Tibial nerve (tissue), 4 donors: ENCODE data around the gene SEL1L. TPM values are rescaled to one million over a fixed set of nuclear protein-coding genes. Genes with fewer than 3 reads are reported as not detected.
"Not testable (repeated sequence)": the region's sequence is repeated elsewhere in the genome, so short reads cannot be mapped to it uniquely, and the experiment has no call there.

ENCODE experiments used
- DNase-seq, 2 donors: peaks; one replicate each; pipeline ENCODE4 v3.0.0-alpha.2; 2019; ENCODE audit warnings: low spot score in 2 of 2
- H3K27ac ChIP-seq, 4 donors: fragments of 200-600 bp; sonication (generic) in 3 of 4; one replicate each; pipeline ENCODE4 v1.5.1; 2017 to 2019; ENCODE audit warnings: mild to moderate bottlenecking in 1 of 4
- H3K27me3 ChIP-seq, 2 donors: fragments of 200-600 bp; sonication (generic) in 1 of 2; one replicate each; pipeline versions ENCODE4 v1.5.1 to v1.6.0; 2017 to 2019
- H3K36me3 ChIP-seq, 3 donors: fragments of 200-600 bp; sonication (generic); one replicate each; pipeline ENCODE4 v1.5.1; 2018 to 2019
- H3K4me1 ChIP-seq, 4 donors: fragments of 200-600 bp; sonication (generic) in 3 of 4; one replicate each; pipeline ENCODE4 v1.5.1; 2017 to 2019
- H3K4me3 ChIP-seq, 4 donors: fragments of 200-600 bp; sonication (generic) in 3 of 4; one replicate each; pipeline ENCODE4 v1.5.1; 2017 to 2019; ENCODE audit warnings: mild to moderate bottlenecking in 1 of 4, moderate library complexity in 1 of 4
- H3K9me3 ChIP-seq, 4 donors: fragments of 200-600 bp; sonication (generic) in 3 of 4; one replicate each; pipeline ENCODE4 v1.5.1; 2017 to 2019
- CTCF ChIP-seq, 5 experiments: fragments of 200-600 bp in 3 of 5; fragments of 450-650 bp in 2 of 5; sonication (generic) in 3 of 5; IDR thresholded peaks; one replicate each; pipeline ENCODE4 v1.5.1; 2016 to 2019; ENCODE audit warnings: antibody characterized with exemption in 5 of 5, mild to moderate bottlenecking in 3 of 5, moderate library complexity in 2 of 5
- EP300 ChIP-seq, 2 donors: sonication (generic); formaldehyde crosslinking; IDR thresholded peaks; one replicate each; pipeline ENCODE4 v1.6.1; 2017; ENCODE audit warnings: antibody characterized with exemption in 2 of 2, mild to moderate bottlenecking in 1 of 2
- POLR2A ChIP-seq, 2 donors: fragments of 450-650 bp; IDR thresholded peaks; one replicate each; pipeline ENCODE4 v1.6.1; 2017; ENCODE audit warnings: antibody characterized with exemption in 2 of 2, mild to moderate bottlenecking in 2 of 2, moderate library complexity in 2 of 2
- whole genome bisulfite sequencing, 2 donors: methylation state at CpG; one replicate each; pipeline ENCODE4 v1.1.5; 2018; 5-methylcytosine and 5-hydroxymethylcytosine counted together
- total RNA-seq, 4 donors: library from RNA; depleted of rRNA; stranded (reverse); fragments of >200 nt; gene quantifications; one replicate each; pipeline ENCODE4 v1.1.0, GENCODE V29; 2016

SEL1L gene
- total RNA-seq, 4 donors from 2014 or later, result 35.2 to 42.2 (median 40.1) TPM

- WGBS, 2 donors, result 60 to 80% methylated on average over 3 of the region's 3 CpGs
Measured at GRCh38 chr14:81432219-81432661, 101.4 kb downstream of the SEL1L start.

GRCh38 chr14:81430235-81430634 is 103.4 kb downstream of the SEL1L start:
- H3K36me3 ChIP-seq, result no peaks in the 10 kb centered on the region
- no peak overlapping the region for H3K27ac ChIP-seq
- no peaks in the 10 kb centered on the region for H3K27me3 ChIP-seq
- H3K4me1 ChIP-seq, result peaks cover 0 to 28% (median 0%) of the 10 kb centered on the region in 4 donors
- H3K9me3 ChIP-seq, result no peaks in the 10 kb centered on the region
- no peak for TF ChIP-seq EP300 (IDR thresholded peaks at IDR 0.05)
- TF ChIP-seq CTCF (IDR thresholded peaks at IDR 0.05), result no peak
- TF ChIP-seq POLR2A (IDR thresholded peaks at IDR 0.05), result no peak
- no peak for DNase-seq
- no peak overlapping the region for H3K4me3 ChIP-seq
- 69 to 70% methylated on average over 5 of the region's 5 CpGs for WGBS, 2 donors

More at GRCh38 chr14:81432219-81432661, 101.4 kb downstream of the SEL1L start:
- H3K27ac ChIP-seq, result no peak overlapping the region
- no peak for TF ChIP-seq EP300 (IDR thresholded peaks at IDR 0.05)
- no peak for TF ChIP-seq POLR2A (IDR thresholded peaks at IDR 0.05)
- no peak for TF ChIP-seq CTCF (IDR thresholded peaks at IDR 0.05)
- H3K9me3 ChIP-seq, result no peaks in the 10 kb centered on the region
- DNase-seq, result no peak
- peaks cover 0 to 42% (median 2%) of the 10 kb centered on the region in 4 donors for H3K4me1 ChIP-seq
- peaks cover 0 to 8% of the 10 kb centered on the region in 2 donors for H3K27me3 ChIP-seq
- no peaks in the 10 kb centered on the region for H3K36me3 ChIP-seq
- no peak overlapping the region for H3K4me3 ChIP-seq

- not testable (repeated sequence) for H3K4me3 ChIP-seq, H3K27me3 ChIP-seq, H3K27ac ChIP-seq, DNase-seq, H3K9me3 ChIP-seq, H3K36me3 ChIP-seq
- 80 to 91% methylated on average over 11 of the region's 11 CpGs for WGBS, 2 donors
- H3K4me1 ChIP-seq, result peaks cover 0 to 28% (median 0%) of the 10 kb centered on the region in 4 donors
Measured at GRCh38 chr14:81429749-81430148, 103.9 kb downstream of the SEL1L start.

GRCh38 chr14:81429028-81429427 is 104.6 kb downstream of the SEL1L start:
- no peak overlapping the region for H3K4me3 ChIP-seq
- H3K4me1 ChIP-seq, result peaks cover 0 to 22% (median 0%) of the 10 kb centered on the region in 4 donors
- no peak overlapping the region for H3K27ac ChIP-seq
- no peak for DNase-seq
- H3K36me3 ChIP-seq, result no peaks in the 10 kb centered on the region
- no peaks in the 10 kb centered on the region for H3K27me3 ChIP-seq
- H3K9me3 ChIP-seq, result no peaks in the 10 kb centered on the region
- 77 to 79% methylated on average over 1 of the region's 1 CpG for WGBS, 2 donors
- TF ChIP-seq POLR2A (IDR thresholded peaks at IDR 0.05), result no peak
- TF ChIP-seq EP300 (IDR thresholded peaks at IDR 0.05), result no peak
- TF ChIP-seq CTCF (IDR thresholded peaks at IDR 0.05), result no peak

GRCh38 chr14:81427348-81428058 is 106.2 kb downstream of the SEL1L start:
- Histone ChIP-seq H3K9me3 (no peaks in the 10 kb centered on the region), H3K27me3 (no peaks in the 10 kb centered on the region), H3K4me3 (no peak overlapping the region), H3K27ac (peak overlapping the region in 1 of 4 donors; percentile 12), H3K4me1 (peaks cover 0 to 28% (median 0%) of the 10 kb centered on the region in 4 donors), H3K36me3 (no peaks in the 10 kb centered on the region)
- no peak for TF ChIP-seq CTCF (IDR thresholded peaks at IDR 0.05)
- TF ChIP-seq POLR2A (IDR thresholded peaks at IDR 0.05), result no peak
- TF ChIP-seq EP300 (IDR thresholded peaks at IDR 0.05), result no peak
- DNase-seq, result no peak
- WGBS, 2 donors, result 25 to 27% methylated on average over 8 of the region's 8 CpGs
